ENCODE results near the gene KDR.

GRCh38 chr4:55075376-55075775, 50.0 kb downstream of the KDR start:
- TF ChIP-seq, protein P1, sequence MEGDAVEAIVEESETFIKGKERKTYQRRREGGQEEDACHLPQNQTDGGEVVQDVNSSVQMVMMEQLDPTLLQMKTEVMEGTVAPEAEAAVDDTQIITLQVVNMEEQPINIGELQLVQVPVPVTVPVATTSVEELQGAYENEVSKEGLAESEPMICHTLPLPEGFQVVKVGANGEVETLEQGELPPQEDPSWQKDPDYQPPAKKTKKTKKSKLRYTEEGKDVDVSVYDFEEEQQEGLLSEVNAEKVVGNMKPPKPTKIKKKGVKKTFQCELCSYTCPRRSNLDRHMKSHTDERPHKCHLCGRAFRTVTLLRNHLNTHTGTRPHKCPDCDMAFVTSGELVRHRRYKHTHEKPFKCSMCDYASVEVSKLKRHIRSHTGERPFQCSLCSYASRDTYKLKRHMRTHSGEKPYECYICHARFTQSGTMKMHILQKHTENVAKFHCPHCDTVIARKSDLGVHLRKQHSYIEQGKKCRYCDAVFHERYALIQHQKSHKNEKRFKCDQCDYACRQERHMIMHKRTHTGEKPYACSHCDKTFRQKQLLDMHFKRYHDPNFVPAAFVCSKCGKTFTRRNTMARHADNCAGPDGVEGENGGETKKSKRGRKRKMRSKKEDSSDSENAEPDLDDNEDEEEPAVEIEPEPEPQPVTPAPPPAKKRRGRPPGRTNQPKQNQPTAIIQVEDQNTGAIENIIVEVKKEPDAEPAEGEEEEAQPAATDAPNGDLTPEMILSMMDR (IDR thresholded peaks at IDR 0.05 in 2 of 3, conservative IDR thresholded peaks at IDR 0.05 in 1 of 3; ENCODE audit: control insufficient read depth in 2 of 3, extremely low read depth in 1 of 3, insufficient read depth in 1 of 3, low read depth in 3 of 3, low read length in 3 of 3) = no peak
- TF ChIP-seq, protein P2, sequence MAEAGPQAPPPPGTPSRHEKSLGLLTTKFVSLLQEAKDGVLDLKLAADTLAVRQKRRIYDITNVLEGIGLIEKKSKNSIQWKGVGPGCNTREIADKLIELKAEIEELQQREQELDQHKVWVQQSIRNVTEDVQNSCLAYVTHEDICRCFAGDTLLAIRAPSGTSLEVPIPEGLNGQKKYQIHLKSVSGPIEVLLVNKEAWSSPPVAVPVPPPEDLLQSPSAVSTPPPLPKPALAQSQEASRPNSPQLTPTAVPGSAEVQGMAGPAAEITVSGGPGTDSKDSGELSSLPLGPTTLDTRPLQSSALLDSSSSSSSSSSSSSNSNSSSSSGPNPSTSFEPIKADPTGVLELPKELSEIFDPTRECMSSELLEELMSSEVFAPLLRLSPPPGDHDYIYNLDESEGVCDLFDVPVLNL (IDR thresholded peaks at IDR 0.05; ENCODE audit: low read depth, low read length) = no peak
